D721Med (cell line): ENCODE measurements around the gene IL1RAP.

ENCODE experiments used
- DNase-seq: peaks from one replicate; pipeline ENCODE4 v3.0.0; 2011; ENCODE audit warnings: low spot score; ENCODE audit not compliant: insufficient read length
- FAIRE-seq: peaks from 2 replicates; lab custom pipeline; 2011; peaks lifted over from hg19 to GRCh38; lab: Jason Lieb, UNC
- CTCF ChIP-seq: IDR thresholded peaks from 2 replicates; pipeline ENCODE4 v1.5.1; 2012; ENCODE audit warnings: mild to moderate bottlenecking, control low read depth; ENCODE audit not compliant: insufficient read depth; ENCODE audit errors: missing control alignments

IL1RAP gene

GRCh38 chr3:190644766-190645165 is 130.9 kb downstream of the IL1RAP start:
- DNase-seq (no peak), FAIRE-seq (no peak)
- no peak for TF ChIP-seq CTCF

GRCh38 chr3:190645932-190646460 is 132.1 kb downstream of the IL1RAP start:
- DNase-seq = no peak
- FAIRE-seq = no peak
- no peak for TF ChIP-seq CTCF

- TF ChIP-seq CTCF = no peak
- DNase-seq = no peak
- FAIRE-seq = no peak
Observed at GRCh38 chr3:190646996-190647395, 133.1 kb downstream of the IL1RAP start.

GRCh38 chr3:190655933-190656332 is 142.0 kb downstream of the IL1RAP start:
- FAIRE-seq (no peak), DNase-seq (no peak)
- TF ChIP-seq CTCF = no peak

- TF ChIP-seq CTCF = no peak
- DNase-seq = no peak
- no peak for FAIRE-seq
Observed at GRCh38 chr3:190658106-190658505, 144.2 kb downstream of the IL1RAP start.

GRCh38 chr3:190666821-190667220 is 152.9 kb downstream of the IL1RAP start:
- no peak for TF ChIP-seq CTCF

GRCh38 chr3:190671658-190672057 is 157.8 kb downstream of the IL1RAP start:
- DNase-seq (no peak), FAIRE-seq (no peak)
- no peak for TF ChIP-seq CTCF

More at GRCh38 chr3:190666821-190667220, 152.9 kb downstream of the IL1RAP start:
- DNase-seq (no peak), FAIRE-seq (no peak)
